Spleen (tissue), 11 donors: ENCODE data around the gene CHST5. TPM values are rescaled to one million over a fixed set of nuclear protein-coding genes. Genes with fewer than 3 reads are reported as not detected.
"Not testable (repeated sequence)": the region's sequence is repeated elsewhere in the genome, so short reads cannot be mapped to it uniquely, and the experiment has no call there.

Experiments used
- DNase-seq: peaks from one replicate; pipeline ENCODE4 v3.0.0-alpha.2; 2020
- H3K27ac ChIP-seq, 8 donors: fragments of 200-600 bp; sonication (generic) in 7 of 8; 1 replicate in 4 of 8; 2 replicates in 4 of 8; pipeline versions ENCODE4 v1.5.0 to v1.8.0; 2016 to 2021; ENCODE audit warnings: inconsistent platforms in 4 of 8, mild to moderate bottlenecking in 4 of 8, moderate library complexity in 1 of 8
- H3K27me3 ChIP-seq, 7 donors: fragments of 200-600 bp; sonication (generic) in 6 of 7; replicated peaks in 1 of 7; 1 replicate in 4 of 7; 2 replicates in 3 of 7; pipeline versions ENCODE4 v1.5.0 to v1.8.0; 2016 to 2021; ENCODE audit warnings: inconsistent platforms in 3 of 7, mild to moderate bottlenecking in 1 of 7
- H3K36me3 ChIP-seq, 6 donors: fragments of 200-600 bp; sonication (generic) in 5 of 6; 1 replicate in 4 of 6; 2 replicates in 2 of 6; pipeline versions ENCODE4 v1.5.0 to v1.8.0; 2016 to 2021; ENCODE audit warnings: inconsistent platforms in 2 of 6
- H3K4me1 ChIP-seq, 6 donors: fragments of 200-600 bp; sonication (generic) in 5 of 6; 1 replicate in 3 of 6; 2 replicates in 3 of 6; pipeline versions ENCODE4 v1.5.0 to v1.8.0; 2016 to 2021; ENCODE audit warnings: inconsistent platforms in 3 of 6
- H3K4me3 ChIP-seq, 8 donors: fragments of 200-600 bp; sonication (generic) in 7 of 8; 1 replicate in 4 of 8; 2 replicates in 4 of 8; pipeline versions ENCODE4 v1.5.0 to v1.8.0; 2016 to 2021; ENCODE audit warnings: inconsistent platforms in 4 of 8, mild to moderate bottlenecking in 4 of 8, moderate library complexity in 2 of 8
- H3K9me3 ChIP-seq, 8 donors: fragments of 200-600 bp; sonication (generic) in 7 of 8; 1 replicate in 4 of 8; 2 replicates in 4 of 8; pipeline versions ENCODE4 v1.5.0 to v1.8.0; 2016 to 2021; ENCODE audit warnings: inconsistent platforms in 4 of 8
- CTCF ChIP-seq, 11 experiments: fragments of 200-600 bp in 7 of 11; fragments of 450-650 bp in 4 of 11; sonication (generic) in 4 of 11; IDR thresholded peaks in 8 of 11; conservative IDR thresholded peaks in 3 of 11; 1 replicate in 7 of 11; 2 replicates in 4 of 11; pipeline versions ENCODE4 v1.4.0 to v1.8.0; 2016 to 2021; ENCODE audit warnings: antibody characterized with exemption in 11 of 11, inconsistent platforms in 4 of 11, mild to moderate bottlenecking in 1 of 11
- POLR2A ChIP-seq, 3 donors: fragments of 450-650 bp; IDR thresholded peaks; one replicate each; pipeline ENCODE4 v1.5.1; 2017; ENCODE audit warnings: antibody characterized with exemption in 3 of 3, mild to moderate bottlenecking in 1 of 3
- POLR2AphosphoS5 ChIP-seq, 3 donors: sonication (generic); formaldehyde crosslinking; IDR thresholded peaks; one replicate each; pipeline ENCODE4 v1.5.1; 2017; ENCODE audit warnings: antibody characterized with exemption in 3 of 3
- WGBS, 5 donors: extraction: QIAGEN DNeasy Blood & Tissue Kit in 3 of 5; methylation state at CpG; one replicate each; pipeline versions ENCODE4 v1.1.5 to v1.1.7; 2013 to 2018; 5-methylcytosine and 5-hydroxymethylcytosine counted together
- intact Hi-C: fragments of 100-400 bp; cut with DNase I; formaldehyde crosslinking; loops from one replicate; pipeline ENCODE4 v1.15.0; 2023; ENCODE audit warnings: low total_unique reads
- polyA plus RNA-seq, 3 donors: library from polyadenylated mRNA; stranded (reverse); fragments of 200-250 nt; gene quantifications; one replicate each; pipeline ENCODE4 v1.2.1, GENCODE V29; 2013
- total RNA-seq, 7 donors: library from RNA; depleted of rRNA in 3 of 7; stranded (reverse); fragments of >200 nt in 3 of 7; fragmentation: NEBNext Ultra II Directional in 4 of 7; extraction: Animal tissue kit (Norgen Biotek cat#: 25700) in 4 of 7; gene quantifications; one replicate each; pipeline versions ENCODE4 v1.1.0 to v1.2.1, GENCODE V29; 2016 to 2021
- donor health status: healthy with polysubstance abuse.
- donor health status: DM: no; HTN: no; CAD: no; lungs with moderate emphysema.
- donor health status: DM: no; HTN: no; CAD: no.
- donor health status: Bipolar disorder and iron deficiency.
- donor health status: healthy.
- donor health status: DM: no; HTN: no; CAD: no.
- donor health status: DM: yes; HTN: yes; CAD: no.

Gene CHST5
- total and polyA plus RNA-seq, 10 donors: 0.03 to 0.20 (median 0.07) TPM; not detected in 5

GRCh38 chr16:75529056-75529905 is 6.6 kb downstream of the CHST5 start:
- H3K9me3 ChIP-seq: no peaks in the 10 kb centered on the region
- no peaks in the 10 kb centered on the region for H3K27me3 ChIP-seq
- no peaks in the 10 kb centered on the region for H3K4me1 ChIP-seq
- no peaks in the 10 kb centered on the region for H3K36me3 ChIP-seq
- H3K27ac ChIP-seq: no peak overlapping the region
- no peak overlapping the region for H3K4me3 ChIP-seq
- DNase-seq: no peak
- TF ChIP-seq POLR2A (IDR thresholded peaks at IDR 0.05) (no peak), CTCF (IDR thresholded peaks at IDR 0.05 in 8 of 11, conservative IDR thresholded peaks at IDR 0.05 in 3 of 11) (no peak), POLR2AphosphoS5 (IDR thresholded peaks at IDR 0.05) (no peak)
- intact Hi-C loops: no loop called here
- WGBS, 5 donors: 93 to 97% (median 95%) methylated on average over 60 to 81 of the region's 81 CpGs

GRCh38 chr16:75527825-75528299 is 8.0 kb downstream of the CHST5 start:
- H3K4me1 ChIP-seq: no peaks in the 10 kb centered on the region
- DNase-seq: no peak
- H3K9me3 ChIP-seq: no peaks in the 10 kb centered on the region
- H3K27ac ChIP-seq: no peak overlapping the region
- intact Hi-C loops: no loop called here
- no peaks in the 10 kb centered on the region for H3K36me3 ChIP-seq
- no peak overlapping the region for H3K4me3 ChIP-seq
- TF ChIP-seq POLR2A (IDR thresholded peaks at IDR 0.05) (no peak), CTCF (IDR thresholded peaks at IDR 0.05 in 8 of 11, conservative IDR thresholded peaks at IDR 0.05 in 3 of 11) (no peak), POLR2AphosphoS5 (IDR thresholded peaks at IDR 0.05) (no peak)
- WGBS, 5 donors: 77 to 91% (median 83%) methylated on average over 5 of the region's 5 CpGs
- no peaks in the 10 kb centered on the region for H3K27me3 ChIP-seq

- no peak for DNase-seq
- Histone ChIP-seq H3K27ac (no peak overlapping the region), H3K36me3 (no peaks in the 10 kb centered on the region), H3K4me1 (no peaks in the 10 kb centered on the region), H3K4me3 (no peak overlapping the region), H3K9me3 (no peaks in the 10 kb centered on the region), H3K27me3 (no peaks in the 10 kb centered on the region)
- TF ChIP-seq POLR2A (IDR thresholded peaks at IDR 0.05) (no peak), POLR2AphosphoS5 (IDR thresholded peaks at IDR 0.05) (no peak), CTCF (IDR thresholded peaks at IDR 0.05 in 8 of 11, conservative IDR thresholded peaks at IDR 0.05 in 3 of 11) (no peak)
- intact Hi-C loops: no loop called here
- WGBS, 5 donors: 72 to 92% (median 91%) methylated on average over 5 of the region's 5 CpGs
These were observed 9.7 kb downstream of the CHST5 start for GRCh38 chr16:75526032-75526790.

GRCh38 chr16:75519175-75519574 is 16.7 kb downstream of the CHST5 start:
- H3K9me3 ChIP-seq: no peaks in the 10 kb centered on the region
- H3K27ac ChIP-seq: no peak overlapping the region
- intact Hi-C loops: no loop called here
- H3K4me3 ChIP-seq: no peak overlapping the region
- WGBS, 5 donors: 94 to 96% (median 94%) methylated on average over 6 of the region's 6 CpGs
- no peaks in the 10 kb centered on the region for H3K36me3 ChIP-seq
- no peak for DNase-seq
- no peaks in the 10 kb centered on the region for H3K27me3 ChIP-seq
- TF ChIP-seq POLR2AphosphoS5 (IDR thresholded peaks at IDR 0.05): no peak
- no peak for TF ChIP-seq CTCF (IDR thresholded peaks at IDR 0.05 in 8 of 11, conservative IDR thresholded peaks at IDR 0.05 in 3 of 11)
- no peak for TF ChIP-seq POLR2A (IDR thresholded peaks at IDR 0.05)
- peaks cover 0 to 17% (median 11%) of the 10 kb centered on the region in 6 donors for H3K4me1 ChIP-seq

GRCh38 chr16:75516189-75516966 is 19.5 kb downstream of the CHST5 start:
- intact Hi-C loops, H3K27me3 ChIP-seq, H3K36me3 ChIP-seq, H3K9me3 ChIP-seq: not testable (repeated sequence)
- peaks cover 0 to 17% (median 11%) of the 10 kb centered on the region in 6 donors for H3K4me1 ChIP-seq
- WGBS, 5 donors: 10 to 14% (median 12%) methylated on average over 34 to 42 of the region's 42 CpGs
- H3K4me3 ChIP-seq: peak overlapping the region; percentile 33 to 88 (median 74)
- DNase-seq: peak; percentile 91
- H3K27ac ChIP-seq: peak overlapping the region; percentile 54 to 95 (median 92)
